ENCODE data around the gene MAMDC4.

DNA sequence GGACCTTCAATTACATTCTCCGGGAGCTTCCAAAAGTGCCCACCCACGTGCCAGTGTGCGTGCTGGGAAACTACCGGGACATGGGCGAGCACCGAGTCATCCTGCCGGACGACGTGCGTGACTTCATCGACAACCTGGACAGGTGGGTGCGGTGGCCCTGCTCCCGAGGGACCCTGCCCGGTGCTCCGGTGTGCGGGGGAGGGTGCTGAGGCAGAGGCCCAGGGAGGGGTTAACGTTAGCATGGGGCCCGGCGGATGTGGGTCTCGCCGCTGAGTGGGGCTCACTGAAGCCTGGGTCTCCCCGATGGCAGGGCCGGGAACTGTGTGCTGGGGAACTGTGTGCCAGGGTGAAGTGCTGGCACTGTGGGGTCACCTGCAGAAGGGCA is 20.4 kb upstream of the MAMDC4 start:
- TF ChIP-seq POLR2A (IDR thresholded peaks at IDR 0.05) = no peak
- TF ChIP-seq, protein P1, sequence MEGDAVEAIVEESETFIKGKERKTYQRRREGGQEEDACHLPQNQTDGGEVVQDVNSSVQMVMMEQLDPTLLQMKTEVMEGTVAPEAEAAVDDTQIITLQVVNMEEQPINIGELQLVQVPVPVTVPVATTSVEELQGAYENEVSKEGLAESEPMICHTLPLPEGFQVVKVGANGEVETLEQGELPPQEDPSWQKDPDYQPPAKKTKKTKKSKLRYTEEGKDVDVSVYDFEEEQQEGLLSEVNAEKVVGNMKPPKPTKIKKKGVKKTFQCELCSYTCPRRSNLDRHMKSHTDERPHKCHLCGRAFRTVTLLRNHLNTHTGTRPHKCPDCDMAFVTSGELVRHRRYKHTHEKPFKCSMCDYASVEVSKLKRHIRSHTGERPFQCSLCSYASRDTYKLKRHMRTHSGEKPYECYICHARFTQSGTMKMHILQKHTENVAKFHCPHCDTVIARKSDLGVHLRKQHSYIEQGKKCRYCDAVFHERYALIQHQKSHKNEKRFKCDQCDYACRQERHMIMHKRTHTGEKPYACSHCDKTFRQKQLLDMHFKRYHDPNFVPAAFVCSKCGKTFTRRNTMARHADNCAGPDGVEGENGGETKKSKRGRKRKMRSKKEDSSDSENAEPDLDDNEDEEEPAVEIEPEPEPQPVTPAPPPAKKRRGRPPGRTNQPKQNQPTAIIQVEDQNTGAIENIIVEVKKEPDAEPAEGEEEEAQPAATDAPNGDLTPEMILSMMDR (IDR thresholded peaks at IDR 0.05) = no peak
